ENCODE data around the gene MAP3K9. TPM values are rescaled to one million over a fixed set of nuclear protein-coding genes. Genes with fewer than 3 reads are reported as not detected.
"Not testable (repeated sequence)": the region's sequence is repeated elsewhere in the genome, so short reads cannot be mapped to it uniquely, and the experiment has no call there.

Gene MAP3K9
- total and polyA plus RNA-seq, 2 donors (not counting 3 experiments of a cell fraction or from before 2014, with no cell fraction given): 0.06 to 0.11 TPM

DNA sequence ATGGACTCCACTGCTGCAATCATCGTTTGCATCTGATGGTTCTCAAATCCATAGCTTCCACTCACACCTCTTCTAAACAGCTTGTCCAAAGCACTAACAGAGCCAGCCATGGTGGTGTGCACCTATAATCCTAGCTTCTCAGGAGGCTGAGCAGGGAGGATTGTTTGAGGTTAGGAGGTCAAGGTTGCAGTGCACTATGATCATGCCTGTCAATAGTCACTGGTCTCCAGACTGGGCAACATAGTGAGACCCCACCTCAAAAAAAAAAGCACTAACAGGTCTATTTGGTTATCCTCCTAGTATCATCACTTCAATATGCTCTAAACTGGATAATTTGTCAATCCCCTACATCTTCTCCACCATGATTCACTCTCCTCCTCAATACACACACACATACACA lies 104.4 kb downstream of the MAP3K9 start:
- Histone ChIP-seq H3K4me2 (ENCODE audit: insufficient read depth, low read length) (no peak overlapping the region), H2AFZ (ENCODE audit: low read depth, low read length) (no peak overlapping the region), H3K4me1 (ENCODE audit: control insufficient read depth, extremely low read depth, insufficient read depth, low read length) (no peaks in the 10 kb centered on the region), H3K9me3 (replicated peaks; ENCODE audit: control insufficient read depth, insufficient read depth, low read length) (no peaks in the 10 kb centered on the region), H3K36me3 (ENCODE audit: control insufficient read depth in 2 of 2, extremely low read depth in 1 of 2, insufficient read depth in 2 of 2, low read length in 2 of 2) (no peaks in the 10 kb centered on the region), H3K4me3 (replicated peaks in 1 of 3; ENCODE audit: insufficient read depth in 1 of 3, low read depth in 1 of 3, low read length in 3 of 3) (no peak overlapping the region), H3K27me3 (ENCODE audit: control insufficient read depth in 2 of 2, insufficient read depth in 2 of 2, low read length in 2 of 2) (no peaks in the 10 kb centered on the region), H3K9me1 (replicated peaks; ENCODE audit: control insufficient read depth, extremely low read depth, insufficient read depth, low read length) (no peaks in the 10 kb centered on the region), H3K27ac (ENCODE audit: insufficient read depth, low read depth, low read length) (no peak overlapping the region), H3K9ac (replicated peaks; ENCODE audit: extremely low read depth, insufficient read depth, low read length) (no peak overlapping the region), H3K79me2 (ENCODE audit: control insufficient read depth, insufficient read depth, low read length) (no peaks in the 10 kb centered on the region), H4K20me1 (replicated peaks; ENCODE audit: control insufficient read depth, extremely low read depth, insufficient read depth, low read length) (no peaks in the 10 kb centered on the region)
- no peak for TF ChIP-seq MYC (IDR thresholded peaks at IDR 0.05; ENCODE audit: low read depth, low read length)
- no peak for TF ChIP-seq POLR2A (IDR thresholded peaks at IDR 0.05; ENCODE audit: low read depth, low read length)
- TF ChIP-seq, protein P1, sequence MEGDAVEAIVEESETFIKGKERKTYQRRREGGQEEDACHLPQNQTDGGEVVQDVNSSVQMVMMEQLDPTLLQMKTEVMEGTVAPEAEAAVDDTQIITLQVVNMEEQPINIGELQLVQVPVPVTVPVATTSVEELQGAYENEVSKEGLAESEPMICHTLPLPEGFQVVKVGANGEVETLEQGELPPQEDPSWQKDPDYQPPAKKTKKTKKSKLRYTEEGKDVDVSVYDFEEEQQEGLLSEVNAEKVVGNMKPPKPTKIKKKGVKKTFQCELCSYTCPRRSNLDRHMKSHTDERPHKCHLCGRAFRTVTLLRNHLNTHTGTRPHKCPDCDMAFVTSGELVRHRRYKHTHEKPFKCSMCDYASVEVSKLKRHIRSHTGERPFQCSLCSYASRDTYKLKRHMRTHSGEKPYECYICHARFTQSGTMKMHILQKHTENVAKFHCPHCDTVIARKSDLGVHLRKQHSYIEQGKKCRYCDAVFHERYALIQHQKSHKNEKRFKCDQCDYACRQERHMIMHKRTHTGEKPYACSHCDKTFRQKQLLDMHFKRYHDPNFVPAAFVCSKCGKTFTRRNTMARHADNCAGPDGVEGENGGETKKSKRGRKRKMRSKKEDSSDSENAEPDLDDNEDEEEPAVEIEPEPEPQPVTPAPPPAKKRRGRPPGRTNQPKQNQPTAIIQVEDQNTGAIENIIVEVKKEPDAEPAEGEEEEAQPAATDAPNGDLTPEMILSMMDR (IDR thresholded peaks at IDR 0.05; ENCODE audit: extremely low read depth in 1 of 2, insufficient read depth in 1 of 2, low read depth in 1 of 2, low read length in 2 of 2): no peak
- TF ChIP-seq, protein P2, sequence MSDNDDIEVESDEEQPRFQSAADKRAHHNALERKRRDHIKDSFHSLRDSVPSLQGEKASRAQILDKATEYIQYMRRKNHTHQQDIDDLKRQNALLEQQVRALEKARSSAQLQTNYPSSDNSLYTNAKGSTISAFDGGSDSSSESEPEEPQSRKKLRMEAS (IDR thresholded peaks at IDR 0.05; ENCODE audit: insufficient read depth, insufficient read length): no peak
- no peak for TF ChIP-seq JUN (IDR thresholded peaks at IDR 0.05; ENCODE audit: borderline replicate concordance, insufficient read depth, insufficient read length, low read depth)
- TF ChIP-seq EZH2 (IDR thresholded peaks at IDR 0.05; ENCODE audit: borderline replicate concordance, low read depth, low read length, severe bottlenecking): no peak
- no peak for TF ChIP-seq POLR2AphosphoS5 (IDR thresholded peaks at IDR 0.05; ENCODE audit: insufficient read depth, low read depth, low read length)
- POLR2A ChIA-PET: no interaction called here
- CTCF ChIA-PET: no interaction called here
- BruUV-seq (replicated peaks): no TSS peak
- FAIRE-seq (no peak), DNase-seq (ENCODE audit: low read depth, low spot score) (no peak)
- intact Hi-C loops (cut with micrococcal nuclease): no loop called here
- dilution Hi-C loops (cut with MboI; ENCODE audit: extremely low pct_ligation_motif_present, low sequenced_read_pairs): no loop called here

DNA sequence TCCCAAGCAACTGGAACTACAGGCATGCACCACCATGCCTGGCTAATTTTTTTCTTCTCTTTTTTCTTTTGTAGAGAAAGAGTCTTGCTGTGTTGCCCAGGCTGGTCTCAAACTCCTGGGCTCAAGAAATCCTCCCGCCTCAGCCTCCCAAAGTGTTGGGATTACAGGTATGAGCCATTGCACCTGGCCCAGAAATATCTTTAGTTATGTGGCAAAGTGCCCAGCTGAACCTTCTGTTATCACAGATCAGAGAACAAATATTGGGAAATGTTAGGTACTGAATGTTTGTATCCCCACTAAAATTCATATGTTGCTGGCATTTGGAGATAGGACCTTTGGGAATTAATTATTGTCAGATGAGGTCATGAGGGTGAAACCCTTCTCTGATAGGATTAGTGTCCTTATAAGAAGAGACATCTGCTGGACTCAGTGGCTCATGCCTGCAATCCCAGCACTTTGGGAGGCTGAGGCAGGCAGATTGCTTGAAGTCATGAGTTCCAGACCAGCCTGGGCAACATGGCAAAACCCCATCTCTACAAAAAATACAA lies 105.6 kb downstream of the MAP3K9 start:
- CTCF ChIA-PET, POLR2A ChIA-PET: not testable (repeated sequence)

More for the DNA sequence above, 105.6 kb downstream of the MAP3K9 start:
- intact Hi-C loops (cut with micrococcal nuclease); BruUV-seq (replicated peaks); H2AFZ ChIP-seq (ENCODE audit: low read depth, low read length); H3K9me3 ChIP-seq (replicated peaks; ENCODE audit: control insufficient read depth, insufficient read depth, low read length); FAIRE-seq; H3K9me1 ChIP-seq (replicated peaks; ENCODE audit: control insufficient read depth, extremely low read depth, insufficient read depth, low read length); H3K4me2 ChIP-seq (ENCODE audit: insufficient read depth, low read length); H3K9ac ChIP-seq (replicated peaks; ENCODE audit: extremely low read depth, insufficient read depth, low read length); H3K27me3 ChIP-seq (ENCODE audit: control insufficient read depth in 2 of 2, insufficient read depth in 2 of 2, low read length in 2 of 2); dilution Hi-C loops (cut with MboI; ENCODE audit: extremely low pct_ligation_motif_present, low sequenced_read_pairs); H3K36me3 ChIP-seq (ENCODE audit: control insufficient read depth in 2 of 2, extremely low read depth in 1 of 2, insufficient read depth in 2 of 2, low read length in 2 of 2); H3K27ac ChIP-seq (ENCODE audit: insufficient read depth, low read depth, low read length); DNase-seq (ENCODE audit: low read depth, low spot score); H3K4me3 ChIP-seq (replicated peaks in 1 of 3; ENCODE audit: insufficient read depth in 1 of 3, low read depth in 1 of 3, low read length in 3 of 3); H3K79me2 ChIP-seq (ENCODE audit: control insufficient read depth, insufficient read depth, low read length); H4K20me1 ChIP-seq (replicated peaks; ENCODE audit: control insufficient read depth, extremely low read depth, insufficient read depth, low read length); H3K4me1 ChIP-seq (ENCODE audit: control insufficient read depth, extremely low read depth, insufficient read depth, low read length): not testable (repeated sequence)
